ENCODE data around the gene BRD9.
"Not testable (repeated sequence)": the region's sequence is repeated elsewhere in the genome, so short reads cannot be mapped to it uniquely, and the experiment has no call there.

Gene BRD9

GRCh38 chr5:900781-901180 is 8.2 kb upstream of the BRD9 start:
- no peak for DNase-seq

- no peak for DNase-seq
These were observed 1.1 kb upstream of the BRD9 start for GRCh38 chr5:893711-894110.

- DNase-seq = no peak
These were observed 521 bp upstream of the BRD9 start for GRCh38 chr5:893137-893506.

GRCh38 chr5:891837-892393 is 686 bp downstream of the BRD9 start:
- no peak for DNase-seq

GRCh38 chr5:891117-891836 is 1.3 kb downstream of the BRD9 start:
- DNase-seq = no peak

GRCh38 chr5:889075-889710 is 3.4 kb downstream of the BRD9 start:
- DNase-seq = no peak

GRCh38 chr5:888638-889035 is 4.0 kb downstream of the BRD9 start:
- no peak for DNase-seq

- DNase-seq = no peak
These were observed 4.5 kb downstream of the BRD9 start for GRCh38 chr5:887947-888637.

- no peak for DNase-seq
These were observed 5.8 kb downstream of the BRD9 start for GRCh38 chr5:886716-887325.

GRCh38 chr5:886036-886435 is 6.6 kb downstream of the BRD9 start:
- DNase-seq = no peak

GRCh38 chr5:885529-885928 is 7.1 kb downstream of the BRD9 start:
- DNase-seq = no peak

GRCh38 chr5:885127-885442 is 7.5 kb downstream of the BRD9 start:
- DNase-seq = no peak

GRCh38 chr5:884345-885126 is 8.1 kb downstream of the BRD9 start:
- no peak for DNase-seq

GRCh38 chr5:883475-884181 is 9.0 kb downstream of the BRD9 start:
- DNase-seq = no peak

GRCh38 chr5:882253-883183 is 10.1 kb downstream of the BRD9 start:
- DNase-seq = no peak

GRCh38 chr5:881551-881935 is 11.1 kb downstream of the BRD9 start:
- no peak for DNase-seq

GRCh38 chr5:880816-881550 is 11.6 kb downstream of the BRD9 start:
- no peak for DNase-seq

- not testable (repeated sequence) for DNase-seq
These were observed 13.9 kb downstream of the BRD9 start for GRCh38 chr5:878677-879076.

- DNase-seq = no peak
These were observed 14.5 kb downstream of the BRD9 start for GRCh38 chr5:878125-878524.
